Measurements from ENCODE around the gene NDST3. TPM values are rescaled to one million over a fixed set of nuclear protein-coding genes. Genes with fewer than 3 reads are reported as not detected.

Gene NDST3
- polyA plus RNA-seq (2012; rRNA removed): 1.2 and 1.4 TPM in 2 replicates
- polyA plus RNA-seq (2012; cell fraction: cytosol; rRNA removed): 1.3 and 1.7 TPM in 2 replicates
- 0.86 and 1.5 TPM in 2 replicates for polyA plus RNA-seq (2012; cell fraction: nucleus; rRNA removed)

GRCh38 chr4:118034053-118034785, at the start of gene NDST3:
Gene NDST3 (plus strand): TSS chr4:118034486. CDS start chr4:118053911, 19,425 bp downstream.
- CTCF ChIA-PET: interaction anchor here (0.6 to 5.2 kb wide), 52 partner anchors 9 to 1980 kb away, joined by 3 to 66 read pairs (median 4); no protein-coding TSS in a partner anchor
- TF ChIP-seq REST (IDR thresholded peaks at IDR 0.05; ENCODE audit: low read depth, low read length) (no peak), RAD21 (IDR thresholded peaks at IDR 0.05; ENCODE audit: low read length) (peak; percentile 99), SMC3 (IDR thresholded peaks at IDR 0.05; ENCODE audit: low read depth, low read length) (peak; percentile 91), CTCF (IDR thresholded peaks at IDR 0.05) (peak; percentile 66), FOXJ3 (CRISPR knock-in tag; IDR thresholded peaks at IDR 0.05) (no peak), EP300 (IDR thresholded peaks at IDR 0.05; ENCODE audit: borderline replicate concordance in 1 of 2, low read depth in 1 of 2, low read length in 1 of 2) (0 out of 4 replicates have a peak, but pooled peaks of 1 of the 2 experiments have one; percentile 19), RCOR1 (IDR thresholded peaks at IDR 0.05; ENCODE audit: low read length) (peak; percentile 71), MEF2A (IDR thresholded peaks at IDR 0.05; ENCODE audit: borderline replicate concordance, low read depth) (no peak), RXRA (IDR thresholded peaks at IDR 0.05; ENCODE audit: borderline replicate concordance, low read depth) (no peak), TEAD4 (IDR thresholded peaks at IDR 0.05; ENCODE audit: borderline replicate concordance, insufficient read depth) (no peak), RFX5 (IDR thresholded peaks at IDR 0.05; ENCODE audit: low read length) (peak; percentile 57; the same call in 1 of the 2 replicates)
- TF ChIP-seq, protein P1, sequence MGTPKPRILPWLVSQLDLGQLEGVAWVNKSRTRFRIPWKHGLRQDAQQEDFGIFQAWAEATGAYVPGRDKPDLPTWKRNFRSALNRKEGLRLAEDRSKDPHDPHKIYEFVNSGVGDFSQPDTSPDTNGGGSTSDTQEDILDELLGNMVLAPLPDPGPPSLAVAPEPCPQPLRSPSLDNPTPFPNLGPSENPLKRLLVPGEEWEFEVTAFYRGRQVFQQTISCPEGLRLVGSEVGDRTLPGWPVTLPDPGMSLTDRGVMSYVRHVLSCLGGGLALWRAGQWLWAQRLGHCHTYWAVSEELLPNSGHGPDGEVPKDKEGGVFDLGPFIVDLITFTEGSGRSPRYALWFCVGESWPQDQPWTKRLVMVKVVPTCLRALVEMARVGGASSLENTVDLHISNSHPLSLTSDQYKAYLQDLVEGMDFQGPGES (IDR thresholded peaks at IDR 0.05; ENCODE audit: low read depth, low read length): no peak
- TF ChIP-seq, protein P2, sequence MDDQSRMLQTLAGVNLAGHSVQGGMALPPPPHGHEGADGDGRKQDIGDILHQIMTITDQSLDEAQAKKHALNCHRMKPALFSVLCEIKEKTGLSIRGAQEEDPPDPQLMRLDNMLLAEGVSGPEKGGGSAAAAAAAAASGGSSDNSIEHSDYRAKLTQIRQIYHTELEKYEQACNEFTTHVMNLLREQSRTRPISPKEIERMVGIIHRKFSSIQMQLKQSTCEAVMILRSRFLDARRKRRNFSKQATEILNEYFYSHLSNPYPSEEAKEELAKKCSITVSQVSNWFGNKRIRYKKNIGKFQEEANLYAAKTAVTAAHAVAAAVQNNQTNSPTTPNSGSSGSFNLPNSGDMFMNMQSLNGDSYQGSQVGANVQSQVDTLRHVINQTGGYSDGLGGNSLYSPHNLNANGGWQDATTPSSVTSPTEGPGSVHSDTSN (IDR thresholded peaks at IDR 0.05): no peak
- H3K4me2 ChIP-seq: peak within 1 kb of the TSS; percentile 92
- no peaks in the 10 kb centered on the region for H3K27me3 ChIP-seq (ENCODE audit: insufficient read depth)
- H3F3A ChIP-seq (replicated peaks; ENCODE audit: insufficient read depth): peaks cover 8% of the 10 kb centered on the region
- WGBS (ENCODE audit: low lambda C conversion rate): 23% methylated on average over 11 of the region's 11 CpGs
- no peaks in the 10 kb centered on the region for H3K79me2 ChIP-seq (ENCODE audit: insufficient read depth)
- peak; percentile 81 for DNase-seq
- no peaks in the 10 kb centered on the region for H3K36me3 ChIP-seq (replicated peaks in 1 of 2; ENCODE audit: control insufficient read depth in 1 of 2, insufficient read depth in 2 of 2, low read length in 1 of 2)
- H3K9ac ChIP-seq: peak within 1 kb of the TSS; percentile 36; the same call in 1 of the 2 replicates
- POLR2A ChIA-PET: no interaction called here
- peak within 1 kb of the TSS; percentile 94 for H2AFZ ChIP-seq (ENCODE audit: low read depth)
- peak within 1 kb of the TSS in 1 of 2 experiments; percentile 50; a peak in 1 of 4 replicates for H3K27ac ChIP-seq (ENCODE audit: low read depth in 2 of 2, low read length in 1 of 2)
- no peaks in the 10 kb centered on the region for H3K9me3 ChIP-seq
- H3K4me3 ChIP-seq (ENCODE audit: low read depth in 2 of 2, low read length in 1 of 2): peak within 1 kb of the TSS; percentile 74 to 80
- H4K20me1 ChIP-seq (ENCODE audit: insufficient read depth): no peaks in the 10 kb centered on the region
- H3K9me2 ChIP-seq: no peaks in the 10 kb centered on the region
- H3K4me1 ChIP-seq (ENCODE audit: control insufficient read depth in 1 of 2, insufficient read depth in 2 of 2, low read depth in 1 of 2, low read length in 1 of 2): peaks cover 0 to 2% of the 10 kb centered on the region in 2 experiments; a peak in 2 of 4 replicates

Data from SK-N-SH (cell line).